ENCODE data around the gene MYO5A.
A peak's percentile ranks its signal among the peaks of the same experiment; 100 is the strongest.
"Not testable (repeated sequence)": the region's sequence is repeated elsewhere in the genome, so short reads cannot be mapped to it uniquely, and the experiment has no call there.

The MYO5A gene

GRCh38 chr15:52540374-52541012 lies 11.8 kb upstream of the MYO5A start:
- DNase-seq (ENCODE audit: low read depth in 3 of 3), result no peak

GRCh38 chr15:52537459-52537858 lies 8.8 kb upstream of the MYO5A start:
- DNase-seq (ENCODE audit: low read depth in 3 of 3), result no peak

- no peak for DNase-seq (ENCODE audit: low read depth in 3 of 3)
Observed at GRCh38 chr15:52532427-52532826, 3.7 kb upstream of the MYO5A start.

GRCh38 chr15:52529940-52530339 lies 1.3 kb upstream of the MYO5A start:
- no peak for DNase-seq (ENCODE audit: low read depth in 3 of 3)

- DNase-seq (ENCODE audit: low read depth in 3 of 3), result peak; percentile 2 to 21 (median 4)
Observed at GRCh38 chr15:52529341-52529924, 753 bp upstream of the MYO5A start.

GRCh38 chr15:52527911-52528563 lies 643 bp downstream of the MYO5A start:
- DNase-seq (ENCODE audit: low read depth in 3 of 3), result peak in 2 of 3 experiments; percentile 21 to 50

GRCh38 chr15:52527196-52527910 lies 1.3 kb downstream of the MYO5A start:
- no peak for DNase-seq (ENCODE audit: low read depth in 3 of 3)

- DNase-seq (ENCODE audit: low read depth in 3 of 3), result no peak
Observed at GRCh38 chr15:52524223-52525136, 4.2 kb downstream of the MYO5A start.

- no peak for DNase-seq (ENCODE audit: low read depth in 3 of 3)
Observed at GRCh38 chr15:52523647-52524046, 5.0 kb downstream of the MYO5A start.

- DNase-seq (ENCODE audit: low read depth in 3 of 3), result no peak
Observed at GRCh38 chr15:52523192-52523591, 5.5 kb downstream of the MYO5A start.

- DNase-seq (ENCODE audit: low read depth in 3 of 3), result no peak
Observed at GRCh38 chr15:52521682-52522081, 7.0 kb downstream of the MYO5A start.

GRCh38 chr15:52520421-52520820 lies 8.3 kb downstream of the MYO5A start:
- no peak for DNase-seq (ENCODE audit: low read depth in 3 of 3)

- DNase-seq (ENCODE audit: low read depth in 3 of 3), result no peak
Observed at GRCh38 chr15:52518487-52519371, 10.0 kb downstream of the MYO5A start.

- DNase-seq (ENCODE audit: low read depth in 3 of 3), result no peak
Observed at GRCh38 chr15:52517014-52517413, 11.7 kb downstream of the MYO5A start.

GRCh38 chr15:52515343-52515742 lies 13.3 kb downstream of the MYO5A start:
- no peak for DNase-seq (ENCODE audit: low read depth in 3 of 3)

GRCh38 chr15:52514482-52514881 lies 14.2 kb downstream of the MYO5A start:
- DNase-seq (ENCODE audit: low read depth in 3 of 3), result no peak

- DNase-seq (ENCODE audit: low read depth in 3 of 3), result not testable (repeated sequence)
Observed at GRCh38 chr15:52512869-52513268, 15.8 kb downstream of the MYO5A start.

- no peak for DNase-seq (ENCODE audit: low read depth in 3 of 3)
Observed at GRCh38 chr15:52511084-52511483, 17.6 kb downstream of the MYO5A start.

- DNase-seq (ENCODE audit: low read depth in 3 of 3), result no peak
Observed at GRCh38 chr15:52509500-52510245, 19.0 kb downstream of the MYO5A start.

- no peak for DNase-seq (ENCODE audit: low read depth in 3 of 3)
Observed at GRCh38 chr15:52506549-52506948, 22.1 kb downstream of the MYO5A start.
